ENCODE measurements around the gene MYH11.
"Not testable (repeated sequence)": the region's sequence is repeated elsewhere in the genome, so short reads cannot be mapped to it uniquely, and the experiment has no call there.

The MYH11 gene

GRCh38 chr16:15743657-15744056, 113.2 kb downstream of the MYH11 start:
- DNase-seq = no peak

DNA sequence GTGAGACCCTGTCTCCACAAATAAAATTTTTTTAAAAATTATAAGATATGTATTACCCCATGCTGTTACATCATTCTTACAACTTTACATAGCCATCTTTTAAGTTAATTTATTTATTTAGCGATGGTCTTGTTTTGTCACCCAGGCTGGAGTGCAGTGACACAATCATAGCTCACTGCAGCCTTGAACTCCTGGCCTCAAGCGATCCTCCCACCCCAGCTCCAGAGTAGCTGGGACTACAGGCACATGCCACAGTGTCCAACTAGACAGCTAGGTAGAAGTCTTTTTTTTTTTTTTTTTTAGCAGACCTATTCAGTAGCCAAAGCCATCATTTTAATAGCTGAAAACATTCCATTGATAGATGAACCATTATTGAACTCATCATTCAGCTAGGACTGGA, 114.1 kb downstream of the MYH11 start:
- no peak for DNase-seq

DNA sequence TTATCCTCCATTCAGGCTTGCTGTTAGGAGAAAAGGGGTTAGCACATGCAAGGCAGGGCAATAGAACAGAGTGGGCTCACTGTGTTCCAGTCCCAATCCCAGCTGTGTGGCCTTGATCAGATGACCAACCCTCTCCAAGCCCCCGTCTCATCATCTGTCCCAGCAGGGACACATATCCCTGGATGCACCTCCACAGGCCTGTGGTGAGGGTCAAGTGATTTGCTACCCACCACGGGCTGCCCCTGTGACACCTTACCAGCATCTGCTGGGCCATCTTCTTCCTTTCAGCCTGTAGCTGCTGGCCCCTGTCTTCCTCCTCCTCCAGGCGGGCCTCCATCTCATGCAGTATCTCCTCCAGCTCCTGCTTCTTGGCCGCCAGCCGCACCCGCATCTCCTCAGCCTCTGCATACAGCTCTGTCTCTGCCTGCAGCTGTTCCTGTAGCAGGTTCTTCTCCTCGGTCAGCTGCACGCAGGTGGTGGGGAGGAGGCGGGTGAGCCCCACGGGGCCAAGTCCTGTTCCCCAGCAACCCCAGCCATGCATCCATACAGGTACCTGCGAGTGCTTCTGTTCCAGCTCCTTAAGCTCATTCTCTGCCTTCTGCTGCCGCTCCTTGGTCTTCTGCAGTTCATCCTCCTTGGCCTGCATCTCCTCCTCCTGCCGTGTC, 115.5 kb downstream of the MYH11 start:
- no peak for DNase-seq

DNA sequence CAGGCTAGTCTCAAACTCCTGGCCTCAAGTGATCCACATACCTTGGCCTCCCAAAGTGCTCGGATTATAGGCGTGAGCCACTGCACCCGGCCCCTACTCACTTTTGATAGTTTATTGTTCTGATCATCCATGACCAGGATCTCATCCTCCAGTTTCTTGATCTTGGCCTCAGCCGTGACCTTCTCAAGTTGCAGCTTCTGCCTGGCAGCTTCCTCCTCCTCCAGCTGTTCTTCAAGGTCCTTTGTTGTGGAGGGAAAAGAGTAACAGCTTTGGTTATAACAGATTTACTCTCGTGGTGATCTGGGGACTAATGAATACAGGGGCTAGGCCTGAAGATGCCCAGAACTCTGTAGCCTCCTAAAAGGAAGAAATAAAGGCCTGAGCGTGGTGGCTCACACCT, 116.9 kb downstream of the MYH11 start:
- no peak for DNase-seq

DNA sequence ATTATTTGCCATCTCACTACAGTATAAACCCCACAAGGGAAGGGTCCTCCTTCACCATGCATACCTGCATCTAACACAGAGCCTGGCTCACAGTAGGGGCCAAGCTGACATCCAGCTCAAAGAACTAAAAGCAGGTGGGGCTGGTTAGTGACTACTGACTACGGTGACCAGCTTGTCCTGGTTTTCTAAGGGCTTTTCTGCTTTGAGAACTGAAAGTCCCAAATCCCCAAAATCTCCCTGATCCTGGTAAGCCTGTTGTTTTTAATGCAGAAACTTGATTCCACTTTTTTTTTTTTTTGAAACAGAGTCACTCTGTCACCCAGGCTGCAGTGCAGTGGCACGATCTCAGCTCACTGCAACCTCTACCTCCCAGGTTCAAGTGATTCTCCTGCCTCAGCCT, 117.4 kb downstream of the MYH11 start:
- no peak for DNase-seq

- no peak for DNase-seq
Measured at GRCh38 chr16:15737140-15737644, 119.6 kb downstream of the MYH11 start.

DNA sequence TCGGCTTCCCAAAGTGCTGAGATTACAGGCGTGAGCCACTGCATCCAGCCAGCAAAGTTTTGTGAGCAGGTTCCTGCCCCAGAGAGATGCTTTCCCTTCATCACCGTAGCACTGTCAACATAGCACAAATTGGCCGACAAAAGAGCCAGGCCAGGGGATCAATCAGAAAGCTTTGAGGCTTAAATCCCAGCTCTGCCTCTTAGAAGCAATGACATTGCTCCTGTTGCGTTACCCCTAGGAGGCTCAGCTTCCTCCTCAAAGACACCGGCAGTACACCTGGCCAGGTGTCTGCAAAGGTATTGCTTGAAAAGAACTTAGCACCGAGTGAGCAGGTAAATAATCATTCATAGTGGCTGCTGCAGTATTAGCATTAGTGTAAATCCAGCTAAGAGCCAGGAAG, 120.3 kb downstream of the MYH11 start:
- no peak for DNase-seq

GRCh38 chr16:15735610-15736009, 121.2 kb downstream of the MYH11 start:
- no peak for DNase-seq

- no peak for DNase-seq
Measured at GRCh38 chr16:15732416-15732815, 124.4 kb downstream of the MYH11 start.

DNA sequence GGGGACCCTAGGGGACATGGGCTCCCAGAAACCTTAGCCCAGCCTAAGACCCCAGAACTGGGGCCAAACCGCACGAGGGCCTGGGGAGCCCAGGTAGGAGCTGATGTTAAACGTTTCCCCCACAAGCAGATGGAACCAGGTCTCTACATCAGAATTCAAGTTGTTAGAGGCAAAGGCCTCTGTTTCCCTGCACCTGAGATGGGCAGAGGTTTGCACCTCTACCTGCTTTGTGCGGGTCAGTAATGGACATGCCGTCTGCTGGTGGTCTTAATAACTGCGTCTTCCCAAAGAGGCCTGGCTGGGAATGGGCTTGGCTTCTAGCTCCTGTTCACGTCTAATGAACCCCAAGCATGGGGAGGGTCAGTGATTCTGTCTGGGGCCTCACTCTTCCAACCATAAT, 127.7 kb downstream of the MYH11 start:
- DNase-seq = no peak

- DNase-seq = not testable (repeated sequence)
Measured at GRCh38 chr16:15727697-15728096, 129.1 kb downstream of the MYH11 start.

DNA sequence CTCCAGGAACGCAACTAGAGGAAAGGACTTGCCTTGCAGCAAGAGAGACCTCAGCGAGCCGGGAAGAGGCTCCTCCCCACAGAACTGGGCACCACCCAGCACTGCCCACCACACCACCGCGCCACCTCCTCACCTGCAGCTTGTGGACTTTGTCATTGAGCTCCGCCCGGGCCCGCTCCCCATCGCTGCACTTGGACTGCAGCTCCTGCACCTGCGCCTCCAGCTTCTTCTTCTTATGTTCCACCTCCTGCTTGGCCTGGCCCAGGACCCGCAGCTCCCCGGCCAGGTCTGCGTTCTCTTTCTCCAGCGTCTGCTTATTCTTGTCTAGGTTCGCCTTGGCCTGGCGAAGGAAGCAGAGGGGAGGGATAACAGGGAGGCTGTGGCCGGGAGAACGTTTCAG, 130.1 kb downstream of the MYH11 start:
- DNase-seq = no peak

GRCh38 chr16:15725641-15726240, 131.1 kb downstream of the MYH11 start:
- no peak for DNase-seq

GRCh38 chr16:15723808-15724207, 133.0 kb downstream of the MYH11 start:
- no peak for DNase-seq

DNA sequence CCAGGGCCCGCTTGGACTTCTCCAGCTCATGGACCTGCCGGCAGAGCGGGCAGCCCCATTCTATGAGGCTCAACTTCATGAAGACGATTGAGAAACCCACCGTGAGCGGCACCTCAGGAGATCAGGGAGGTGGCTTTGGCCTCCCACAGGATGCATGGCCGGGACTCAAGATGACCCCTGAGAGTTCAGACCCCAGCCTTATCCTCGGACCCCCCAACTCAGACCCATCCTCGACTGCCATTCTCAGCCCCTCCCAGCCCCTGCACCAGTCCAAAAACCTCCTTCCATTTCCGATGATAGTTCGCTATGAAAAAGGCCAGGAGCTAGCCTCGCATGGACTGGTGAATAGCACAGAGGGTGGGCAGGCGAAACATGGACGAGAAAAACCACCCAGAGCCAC, 135.8 kb downstream of the MYH11 start:
- DNase-seq = no peak

DNA sequence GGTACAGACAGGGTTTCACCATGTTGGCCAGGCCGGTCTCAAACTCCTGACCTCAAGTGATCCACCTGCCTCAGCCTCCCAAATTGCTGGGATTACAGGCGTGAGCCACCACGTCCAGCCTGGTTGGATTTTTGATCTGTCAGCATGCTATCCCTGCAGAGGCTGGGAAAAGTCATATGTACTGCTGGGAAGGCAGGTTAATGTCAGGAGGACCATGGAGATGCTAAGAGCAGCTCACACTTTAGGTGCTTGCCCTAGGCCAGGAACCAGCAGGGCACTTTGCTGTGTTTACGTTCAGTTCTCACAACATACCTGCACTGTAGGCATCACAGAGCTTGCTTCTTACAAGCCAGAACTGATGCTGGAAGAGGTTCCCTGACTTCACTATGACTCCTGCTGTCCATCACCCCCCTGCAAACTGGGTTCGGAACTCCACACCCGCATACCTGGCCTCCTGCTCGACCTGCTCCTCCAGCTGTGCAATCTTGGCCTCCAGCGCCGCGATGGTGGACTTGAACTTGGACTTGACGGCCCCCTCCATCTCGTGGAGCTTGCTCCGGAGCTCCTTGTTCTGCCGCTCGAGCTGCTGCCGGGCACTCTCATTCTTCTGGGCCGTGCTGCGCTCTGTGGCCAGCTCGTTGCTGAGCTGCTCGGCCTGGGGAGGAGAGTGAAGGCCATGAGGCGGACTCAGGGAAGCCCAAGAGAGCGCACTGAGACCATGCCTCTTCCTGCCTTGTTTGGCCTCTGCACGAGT, 140.0 kb downstream of the MYH11 start:
- no peak for DNase-seq

GRCh38 chr16:15715221-15715620, 141.6 kb downstream of the MYH11 start:
- DNase-seq = no peak

- no peak for DNase-seq
Measured at GRCh38 chr16:15714393-15715172, 142.2 kb downstream of the MYH11 start.

DNA sequence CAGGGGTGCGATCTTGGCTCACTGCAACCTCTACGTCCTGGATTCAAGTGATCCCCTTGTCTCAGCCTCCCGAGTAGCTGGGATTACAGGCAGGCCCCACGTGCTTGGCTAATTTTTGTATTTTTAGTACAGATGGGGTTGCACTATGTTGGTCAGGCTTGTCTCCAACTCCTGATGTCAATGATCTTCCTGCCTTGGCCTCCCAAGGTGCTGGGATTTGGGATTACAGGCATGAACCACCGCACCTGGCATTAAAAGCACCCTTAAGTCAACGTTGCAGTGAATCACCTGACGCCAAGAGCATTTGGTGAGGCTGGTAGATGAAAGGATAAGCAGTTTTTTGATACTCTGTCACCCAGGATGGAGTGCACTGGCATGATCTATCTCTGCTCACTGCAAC, 147.8 kb downstream of the MYH11 start:
- DNase-seq = no peak

DNA sequence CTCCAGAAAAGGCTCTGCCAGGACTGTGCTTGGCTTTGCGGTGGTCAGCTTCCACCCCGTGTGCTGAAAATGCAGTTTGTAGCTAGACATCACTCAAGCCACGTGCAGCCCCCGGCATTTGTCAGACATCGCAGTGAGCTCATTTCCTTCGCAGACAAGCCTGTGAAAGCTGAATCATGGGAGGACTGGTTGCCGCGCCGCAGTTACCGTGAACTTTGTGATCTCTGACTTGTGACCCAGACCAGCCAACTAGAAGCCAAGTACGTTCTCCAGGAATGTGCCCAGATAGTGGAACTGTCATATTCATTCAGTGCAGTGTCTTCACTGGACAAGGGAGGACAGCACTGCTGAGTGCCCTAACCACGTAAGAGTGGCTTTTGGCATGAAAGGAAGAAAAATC, 148.7 kb downstream of the MYH11 start:
- DNase-seq = no peak

GRCh38 chr16:15707332-15707731, 149.5 kb downstream of the MYH11 start:
- no peak for DNase-seq

DNA sequence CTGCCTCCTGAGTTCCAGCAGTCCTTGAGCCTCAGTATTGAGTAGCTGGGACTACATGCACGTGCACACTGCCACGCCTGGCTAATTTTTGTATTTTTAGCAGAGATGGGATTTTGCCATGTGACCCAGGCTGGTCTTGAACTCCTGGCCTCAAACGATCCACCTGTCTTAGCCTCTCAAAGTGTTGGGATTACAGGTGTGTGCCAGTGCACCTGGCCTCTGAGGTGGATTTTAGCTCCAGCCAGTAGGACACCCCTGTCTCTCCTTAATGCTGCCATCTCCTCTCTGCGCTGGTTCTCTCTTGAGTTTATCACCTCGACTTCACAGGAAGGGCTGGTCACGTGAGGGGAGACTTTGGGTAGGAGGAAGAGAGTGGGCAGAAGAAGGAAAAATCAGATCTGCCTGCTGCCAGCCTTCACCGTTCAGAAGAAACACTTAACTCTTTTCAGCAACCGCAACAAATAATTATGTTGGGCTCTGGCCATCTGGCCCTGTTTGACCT, 151.7 kb downstream of the MYH11 start:
- DNase-seq = peak; percentile 15

GRCh38 chr16:15704545-15704987, 152.3 kb downstream of the MYH11 start:
- peak; percentile 85 for DNase-seq

Measured in hematopoietic multipotent progenitor cell treated with erythropoietin and hydrocortisone succinate and interleukin-3 and kit ligand, for 4 days (in vitro differentiated cells).